GM12878 (cell line): ENCODE results near the gene CCDC88C. TPM values are rescaled to one million over a fixed set of nuclear protein-coding genes. Genes with fewer than 3 reads are reported as not detected.

Source experiments
- ATAC-seq: fragments of 200-7000 bp; cut with Tn5 transposase; 3 replicates; pipeline ENCODE4 v1.9.1; 2020; ENCODE audit warnings: mild to moderate bottlenecking, moderate library complexity
- BruUV-seq: library from RNA; stranded (reverse); fragments of 400-500 nt; replicated peaks from 2 replicates; lab custom pipeline; 2021; lab: Mats Ljungman, UMichigan
- CTCF ChIA-PET: fragments of 300-600 bp; sonication (Branson Sonifier 250); formaldehyde crosslinking; extraction: SDS; loops from one replicate; lab custom pipeline; 2021; ENCODE audit warnings: inconsistent platforms; lab: Yijun Ruan, JAX
- POLR2A ChIA-PET: fragments of 350-600 bp; formaldehyde crosslinking; extraction: SDS; loops from one replicate; lab custom pipeline; 2021; ENCODE audit warnings: inconsistent platforms; lab: Charles Lee
- RAD21 ChIA-PET: fragments of 300-600 bp; sonication (Branson Sonifier 250); formaldehyde crosslinking; loops from one replicate; lab custom pipeline; 2023; ENCODE audit warnings: antibody characterized with exemption; ENCODE audit not compliant: unreplicated experiment; lab: Charles Lee
- SMC1A ChIA-PET: fragments of 300-600 bp; sonication (Branson Sonifier 250); formaldehyde crosslinking; loops from one replicate; lab custom pipeline; 2023; ENCODE audit not compliant: unreplicated experiment, uncharacterized antibody; lab: Charles Lee
- DNase-seq: peaks from one replicate; pipeline ENCODE4 v3.0.0-alpha.2; 2011; ENCODE audit warnings: low read depth, low spot score
- FAIRE-seq: peaks from 3 replicates; lab custom pipeline; 2011; peaks lifted over from hg19 to GRCh38; lab: Jason Lieb, UNC
- H2AFZ ChIP-seq: 2 replicates; pipeline ENCODE4 v1.6.0; 2011; ENCODE audit warnings: low read depth, low read length, control low read depth; ENCODE audit not compliant: control insufficient read depth
- H3K27ac ChIP-seq: 2 replicates; pipeline ENCODE4 v1.5.1; 2011; ENCODE audit warnings: control low read depth; ENCODE audit not compliant: control insufficient read depth, insufficient read depth
- H3K27me3 ChIP-seq, 2 experiments: replicated peaks in 1 of 2; 2 replicates each; pipeline versions ENCODE4 v1.6.0 to v1.6.1; 2011; ENCODE audit warnings: low read length in 1 of 2; ENCODE audit not compliant: control insufficient read depth in 2 of 2, insufficient read depth in 2 of 2
- H3K36me3 ChIP-seq, 2 experiments: 2 replicates each; pipeline ENCODE4 v1.5.1; 2011; ENCODE audit warnings: low read length in 1 of 2; ENCODE audit not compliant: control insufficient read depth in 2 of 2, insufficient read depth in 2 of 2
- H3K4me1 ChIP-seq: 2 replicates; pipeline ENCODE4 v1.6.1; 2011; ENCODE audit warnings: mild to moderate bottlenecking, low read length, moderate library complexity, mixed read lengths; ENCODE audit not compliant: control insufficient read depth, insufficient read depth
- H3K4me2 ChIP-seq: 2 replicates; pipeline ENCODE4 v1.6.0; 2011; ENCODE audit warnings: control low read depth; ENCODE audit not compliant: control insufficient read depth, insufficient read depth
- H3K4me3 ChIP-seq: fragments of 200-600 bp; sonication (generic); 2 replicates; pipeline ENCODE4 v1.5.1; 2016
- H3K79me2 ChIP-seq: 2 replicates; pipeline ENCODE4 v1.6.0; 2011; ENCODE audit warnings: low read length; ENCODE audit not compliant: control insufficient read depth, insufficient read depth
- H3K9ac ChIP-seq: 2 replicates; pipeline ENCODE4 v1.8.0; 2011; ENCODE audit warnings: low read length, control low read depth, mixed read lengths; ENCODE audit not compliant: control insufficient read depth, insufficient read depth
- H3K9me3 ChIP-seq: replicated peaks from 3 replicates; pipeline ENCODE4 v1.5.1; 2011; ENCODE audit warnings: mild to moderate bottlenecking, low read length; ENCODE audit not compliant: control insufficient read depth, insufficient read depth
- H4K20me1 ChIP-seq: 2 replicates; pipeline ENCODE4 v1.6.0; 2011; ENCODE audit not compliant: control insufficient read depth, insufficient read depth
- FOS ChIP-seq: IDR thresholded peaks from 3 replicates; pipeline ENCODE4 v1.6.1; 2011; ENCODE audit warnings: borderline replicate concordance; ENCODE audit not compliant: insufficient read length; ENCODE audit errors: extremely low read depth
- NFIC ChIP-seq: IDR thresholded peaks from 2 replicates; pipeline ENCODE4 v1.6.1; 2012; ENCODE audit warnings: low read depth, mild to moderate bottlenecking, inconsistent platforms, low read length, moderate library complexity
- POLR2A ChIP-seq: IDR thresholded peaks from 2 replicates; pipeline ENCODE4 v1.6.1; 2011; ENCODE audit warnings: low read depth, mild to moderate bottlenecking, low read length
- RCOR1 ChIP-seq: conservative IDR thresholded peaks from 2 replicates; pipeline ENCODE4 v1.6.1; 2012; ENCODE audit warnings: low read depth, low read length, improper control_type of control experiment
- STAT1 ChIP-seq: fragments of 450-650 bp; conservative IDR thresholded peaks from 2 replicates; pipeline ENCODE4 v1.6.1; 2014; ENCODE audit warnings: antibody characterized with exemption, mild to moderate bottlenecking
- YBX1 ChIP-seq: fragments of 450-650 bp; IDR thresholded peaks from 2 replicates; pipeline ENCODE4 v1.6.1; 2016; ENCODE audit warnings: antibody characterized with exemption
- WGBS: methylation state at CpG from one replicate; pipeline ENCODE4 v1.1.6; 2016; ENCODE audit warnings: low lambda C conversion rate; ENCODE audit not compliant: insufficient replicate concordance, insufficient coverage; ENCODE audit errors: missing lambda C conversion rate; 5-methylcytosine and 5-hydroxymethylcytosine counted together
- in situ Hi-C: fragments of 300-500 bp; cut with MboI; formaldehyde crosslinking; loops from 9 replicates; pipeline ENCODE4 v1.14.3; 2018; ENCODE audit warnings: mixed read lengths
- intact Hi-C: fragments of 100-400 bp; cut with micrococcal nuclease; formaldehyde crosslinking; loops from one replicate; pipeline ENCODE4 v1.14.2; 2022; ENCODE audit not compliant: unreplicated experiment
- polyA plus RNA-seq, 11 experiments: library from polyadenylated mRNA; depleted of rRNA in 4 of 11; unstranded in 6 of 11; stranded (reverse) in 5 of 11; fragments of >200 nt; fragmentation: Nextera tagmentation in 4 of 11; fragmentation: Illumina TruSeq in 1 of 11; extraction: Ambion mirVana in 4 of 11; extraction: Trizol in 1 of 11; gene quantifications; 1 replicate in 1 of 11; 2 replicates in 10 of 11; pipeline versions ENCODE4 v1.2.1 to v1.2.3, GENCODE V29; 2011 to 2016; ENCODE audit warnings: inconsistent platforms in 2 of 11, missing spikeins in 2 of 11, low read depth in 1 of 11
- total RNA-seq, 4 experiments: library from RNA; depleted of rRNA in 3 of 4; stranded (reverse); fragments of >200 nt in 3 of 4; fragmentation: Illumina TruSeq in 1 of 4; extraction: Trizol in 1 of 4; gene quantifications; 2 replicates each; pipeline versions ENCODE4 v1.2.1 to v1.2.3, GENCODE V29; 2013 to 2021
- TF ChIP-seq, protein P1 (sequence below): fragments of 450-650 bp; formaldehyde crosslinking; IDR thresholded peaks from 2 replicates; pipeline ENCODE4 v1.5.0; 2022; ENCODE audit warnings: mild to moderate bottlenecking, missing genetic modification characterization

The CCDC88C gene
- total and polyA plus RNA-seq, 10 of the 15 experiments (the other 5 are each of a cell fraction or from before 2014, with no cell fraction given): 4.0 to 79.6 (median 36.6) TPM

DNA sequence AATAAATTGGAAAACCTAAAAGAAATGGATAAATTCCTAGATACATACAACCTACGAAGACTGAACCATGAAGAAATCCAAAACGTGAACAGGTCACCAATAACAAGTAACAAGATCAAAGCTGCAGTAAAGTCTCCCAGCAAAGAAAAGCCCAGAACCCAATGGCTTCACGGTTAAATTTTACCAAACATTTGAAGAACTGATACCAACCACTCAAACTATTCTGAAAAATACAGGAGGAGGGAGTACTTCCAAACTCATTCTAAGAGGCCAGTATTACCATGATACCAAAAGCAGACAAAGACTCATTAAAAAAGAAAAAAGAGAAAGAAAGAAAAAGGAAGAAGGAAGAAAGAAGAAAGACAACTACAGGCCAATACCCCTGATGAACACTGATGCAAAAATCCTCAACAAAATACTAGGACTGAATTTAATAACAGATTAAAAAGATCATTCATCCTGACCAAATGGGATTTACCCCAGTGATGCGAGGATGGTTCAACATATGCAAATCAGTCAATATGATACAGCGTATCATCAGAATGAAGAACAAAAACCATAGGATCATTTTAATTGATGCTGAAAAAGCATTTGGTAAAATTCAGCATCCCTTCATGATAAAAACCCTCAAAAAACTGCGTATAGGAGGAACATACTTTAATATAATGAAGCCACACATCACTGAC is 26.9 kb upstream of the CCDC88C start (continued):
- TF ChIP-seq, protein P1, sequence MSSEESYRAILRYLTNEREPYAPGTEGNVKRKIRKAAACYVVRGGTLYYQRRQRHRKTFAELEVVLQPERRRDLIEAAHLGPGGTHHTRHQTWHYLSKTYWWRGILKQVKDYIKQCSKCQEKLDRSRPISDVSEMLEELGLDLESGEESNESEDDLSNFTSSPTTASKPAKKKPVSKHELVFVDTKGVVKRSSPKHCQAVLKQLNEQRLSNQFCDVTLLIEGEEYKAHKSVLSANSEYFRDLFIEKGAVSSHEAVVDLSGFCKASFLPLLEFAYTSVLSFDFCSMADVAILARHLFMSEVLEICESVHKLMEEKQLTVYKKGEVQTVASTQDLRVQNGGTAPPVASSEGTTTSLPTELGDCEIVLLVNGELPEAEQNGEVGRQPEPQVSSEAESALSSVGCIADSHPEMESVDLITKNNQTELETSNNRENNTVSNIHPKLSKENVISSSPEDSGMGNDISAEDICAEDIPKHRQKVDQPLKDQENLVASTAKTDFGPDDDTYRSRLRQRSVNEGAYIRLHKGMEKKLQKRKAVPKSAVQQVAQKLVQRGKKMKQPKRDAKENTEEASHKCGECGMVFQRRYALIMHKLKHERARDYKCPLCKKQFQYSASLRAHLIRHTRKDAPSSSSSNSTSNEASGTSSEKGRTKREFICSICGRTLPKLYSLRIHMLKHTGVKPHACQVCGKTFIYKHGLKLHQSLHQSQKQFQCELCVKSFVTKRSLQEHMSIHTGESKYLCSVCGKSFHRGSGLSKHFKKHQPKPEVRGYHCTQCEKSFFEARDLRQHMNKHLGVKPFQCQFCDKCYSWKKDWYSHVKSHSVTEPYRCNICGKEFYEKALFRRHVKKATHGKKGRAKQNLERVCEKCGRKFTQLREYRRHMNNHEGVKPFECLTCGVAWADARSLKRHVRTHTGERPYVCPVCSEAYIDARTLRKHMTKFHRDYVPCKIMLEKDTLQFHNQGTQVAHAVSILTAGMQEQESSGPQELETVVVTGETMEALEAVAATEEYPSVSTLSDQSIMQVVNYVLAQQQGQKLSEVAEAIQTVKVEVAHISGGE: no peak
- TF ChIP-seq YBX1 (no peak), RCOR1 (no peak), FOS (no peak), POLR2A (no peak), STAT1 (no peak)

DNA sequence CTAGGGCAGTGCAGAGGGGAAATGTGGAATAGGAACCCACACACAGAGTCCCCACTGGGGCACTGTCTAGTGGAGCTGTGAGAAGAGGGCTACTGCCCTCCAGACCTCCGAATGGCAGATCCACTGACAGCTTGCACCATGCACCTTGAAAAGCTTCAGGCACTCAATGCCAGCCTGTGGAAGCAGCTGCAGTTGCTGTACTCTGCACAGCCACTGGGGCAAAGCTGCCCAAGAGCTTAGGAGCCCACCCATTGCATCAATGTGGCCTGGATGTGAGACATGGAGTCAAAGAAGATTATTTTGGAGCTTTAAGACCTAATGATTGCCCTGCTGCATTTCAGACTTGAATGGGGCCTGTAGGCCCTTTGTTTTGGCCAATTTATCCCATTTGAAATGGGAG is 21.7 kb upstream of the CCDC88C start:
- no peak overlapping the region for H3K9ac ChIP-seq
- intact Hi-C loops: no loop called here
- H2AFZ ChIP-seq: no peak overlapping the region
- H3K4me1 ChIP-seq: no peaks in the 10 kb centered on the region
- H3K27me3 ChIP-seq: no peaks in the 10 kb centered on the region
- FAIRE-seq: no peak
- SMC1A ChIA-PET: interaction anchor here (0.9 kb wide), 1 partner anchor 18 kb away, joined by 3 read pairs; no protein-coding TSS in a partner anchor
- 64% methylated on average over 1 of the region's 1 CpG for WGBS
- H4K20me1 ChIP-seq: no peaks in the 10 kb centered on the region
- ATAC-seq: no peak; the same call in 2 of the 3 replicates
- CTCF ChIA-PET: interaction anchor here (2.3 kb wide), 1 partner anchor 262 kb away, joined by 5 read pairs; no protein-coding TSS in a partner anchor
- H3K27ac ChIP-seq: no peak overlapping the region
- RAD21 ChIA-PET: no interaction called here
- H3K36me3 ChIP-seq: no peaks in the 10 kb centered on the region
- in situ Hi-C loops: no loop called here
- no peak for DNase-seq
- TF ChIP-seq NFIC: no peak
- no peak overlapping the region for H3K4me2 ChIP-seq
- BruUV-seq: no TSS peak
- no peaks in the 10 kb centered on the region; the same call in 2 of the 3 replicates for H3K9me3 ChIP-seq
- POLR2A ChIA-PET: no interaction called here
- H3K79me2 ChIP-seq: no peaks in the 10 kb centered on the region
- H3K4me3 ChIP-seq: no peak overlapping the region; the same call in 1 of the 2 replicates
